ENCODE results near the gene LMF1.
"Not testable (repeated sequence)": the region's sequence is repeated elsewhere in the genome, so short reads cannot be mapped to it uniquely, and the experiment has no call there.

The LMF1 gene

GRCh38 chr16:821751-822150 is 149.0 kb downstream of the LMF1 start:
- DNase-seq, result no peak

GRCh38 chr16:820748-821147 is 150.0 kb downstream of the LMF1 start:
- DNase-seq, result no peak

GRCh38 chr16:820044-820408 is 150.8 kb downstream of the LMF1 start:
- DNase-seq, result not testable (repeated sequence)

- DNase-seq, result no peak
These were observed 151.3 kb downstream of the LMF1 start for GRCh38 chr16:819336-820043.

GRCh38 chr16:818592-818991 is 152.2 kb downstream of the LMF1 start:
- DNase-seq, result no peak

- DNase-seq, result no peak
These were observed 152.7 kb downstream of the LMF1 start for GRCh38 chr16:818132-818531.

- DNase-seq, result no peak
These were observed 153.5 kb downstream of the LMF1 start for GRCh38 chr16:817001-817906.

GRCh38 chr16:815861-816260 is 154.9 kb downstream of the LMF1 start:
- DNase-seq, result no peak

- DNase-seq, result no peak
These were observed 155.8 kb downstream of the LMF1 start for GRCh38 chr16:814974-815373.

- DNase-seq, result no peak
These were observed 156.8 kb downstream of the LMF1 start for GRCh38 chr16:813916-814412.

GRCh38 chr16:813204-813915 is 157.4 kb downstream of the LMF1 start:
- DNase-seq, result peak; percentile 31

- DNase-seq, result no peak
These were observed 162.7 kb downstream of the LMF1 start for GRCh38 chr16:808085-808386.

GRCh38 chr16:807347-808084 is 163.3 kb downstream of the LMF1 start:
- peak; percentile 97 for DNase-seq

GRCh38 chr16:805474-805873 is 165.3 kb downstream of the LMF1 start:
- DNase-seq, result no peak

GRCh38 chr16:804193-805048 is 166.4 kb downstream of the LMF1 start:
- no peak for DNase-seq

- DNase-seq, result no peak
These were observed 167.1 kb downstream of the LMF1 start for GRCh38 chr16:803754-804080.

Data from NCI-H146 (cell line).